Immature natural killer cell (primary cell): Measurements from ENCODE around the gene RNF151. TPM values are rescaled to one million over a fixed set of nuclear protein-coding genes. Genes with fewer than 3 reads are reported as not detected.
A peak's percentile ranks its signal among the peaks of the same experiment; 100 is the strongest.

Source experiments
- DNase-seq, 3 donors: peaks; one replicate each; pipeline ENCODE4 v3.0.0; 2022; ENCODE audit warnings: mixed read lengths in 1 of 3
- H3K27ac Mint-ChIP-seq, 6 donors: one replicate each; pipeline ENCODE4 v1.8.0; 2020; ENCODE audit warnings: mixed read lengths in 6 of 6, mild to moderate bottlenecking in 5 of 6, inconsistent platforms in 4 of 6, moderate library complexity in 3 of 6
- H3K27me3 Mint-ChIP-seq, 3 donors: one replicate each; pipeline ENCODE4 v1.8.0; 2020 to 2021; ENCODE audit warnings: low read depth in 3 of 3, mild to moderate bottlenecking in 3 of 3, mixed read lengths in 3 of 3, moderate library complexity in 3 of 3, inconsistent platforms in 1 of 3
- H3K36me3 Mint-ChIP-seq, 3 donors: one replicate each; pipeline ENCODE4 v1.8.0; 2020; ENCODE audit warnings: mixed read lengths in 3 of 3, inconsistent platforms in 2 of 3, mild to moderate bottlenecking in 2 of 3
- H3K4me1 Mint-ChIP-seq, 2 donors: one replicate each; pipeline ENCODE4 v1.8.0; 2020; ENCODE audit warnings: inconsistent platforms in 2 of 2, mild to moderate bottlenecking in 2 of 2, mixed read lengths in 2 of 2, moderate library complexity in 1 of 2
- H3K4me3 Mint-ChIP-seq, 5 donors: one replicate each; pipeline ENCODE4 v1.8.0; 2020; ENCODE audit warnings: mild to moderate bottlenecking in 5 of 5, mixed read lengths in 5 of 5, inconsistent platforms in 3 of 5, moderate library complexity in 3 of 5
- H3K9me3 Mint-ChIP-seq, 6 donors: one replicate each; pipeline ENCODE4 v1.8.0; 2020; ENCODE audit warnings: mild to moderate bottlenecking in 6 of 6, mixed read lengths in 6 of 6, inconsistent platforms in 4 of 6, moderate library complexity in 3 of 6
- polyA plus RNA-seq, 3 donors: library from polyadenylated mRNA; unstranded; fragments of 300-500 nt; fragmentation: Illumina TruSeq; gene quantifications; one replicate each; pipeline ENCODE4 v1.2.3, GENCODE V29; 2021

The RNF151 gene
- polyA plus RNA-seq, 3 donors from 2014 or later, result not detected

- Mint-ChIP-seq H3K27ac (peak overlapping the region; percentile 73 to 93 (median 90)), H3K9me3 (no peaks in the 10 kb centered on the region), H3K4me3 (peak overlapping the region; percentile 79 to 85 (median 80)), H3K4me1 (peaks cover 27 to 28% of the 10 kb centered on the region in 2 donors), H3K36me3 (no peaks in the 10 kb centered on the region), H3K27me3 (peaks cover 12 to 19% (median 18%) of the 10 kb centered on the region in 3 donors)
- DNase-seq, result no peak
Observed at GRCh38 chr16:1991588-1991947, 24.9 kb downstream of the RNF151 start.

GRCh38 chr16:1991948-1992703 lies 25.5 kb downstream of the RNF151 start:
- peak overlapping the region in 5 of 6 donors; percentile 34 to 93 (median 83) for H3K27ac Mint-ChIP-seq
- peak; percentile 92 to 94 (median 93) for DNase-seq
- H3K9me3 Mint-ChIP-seq, result no peaks in the 10 kb centered on the region
- peaks cover 12 to 19% (median 18%) of the 10 kb centered on the region in 3 donors for H3K27me3 Mint-ChIP-seq
- peaks cover 28 to 29% of the 10 kb centered on the region in 2 donors for H3K4me1 Mint-ChIP-seq
- H3K36me3 Mint-ChIP-seq, result peaks cover 0 to under 1% (median 0%) of the 10 kb centered on the region in 3 donors
- peak overlapping the region; percentile 73 to 82 (median 80) for H3K4me3 Mint-ChIP-seq

GRCh38 chr16:1992704-1993317 lies 26.2 kb downstream of the RNF151 start:
- H3K4me1 Mint-ChIP-seq, result peaks cover 28 to 29% of the 10 kb centered on the region in 2 donors
- no peak overlapping the region for H3K27ac Mint-ChIP-seq
- H3K36me3 Mint-ChIP-seq, result peaks cover 0 to 4% (median 4%) of the 10 kb centered on the region in 3 donors
- peaks cover 12 to 19% (median 18%) of the 10 kb centered on the region in 3 donors for H3K27me3 Mint-ChIP-seq
- H3K9me3 Mint-ChIP-seq, result no peaks in the 10 kb centered on the region
- no peak overlapping the region for H3K4me3 Mint-ChIP-seq
- no peak for DNase-seq

GRCh38 chr16:1993731-1994131 lies 27.1 kb downstream of the RNF151 start:
- H3K4me1 Mint-ChIP-seq, result peaks cover 24 to 26% of the 10 kb centered on the region in 2 donors
- H3K27ac Mint-ChIP-seq, result peak overlapping the region; percentile 49 to 87 (median 68)
- no peaks in the 10 kb centered on the region for H3K9me3 Mint-ChIP-seq
- H3K27me3 Mint-ChIP-seq, result peaks cover 8 to 20% (median 15%) of the 10 kb centered on the region in 3 donors
- no peak for DNase-seq
- peak overlapping the region in 4 of 5 donors; percentile 29 to 51 (median 35) for H3K4me3 Mint-ChIP-seq
- H3K36me3 Mint-ChIP-seq, result peaks cover 0 to 10% (median 4%) of the 10 kb centered on the region in 3 donors

DNA sequence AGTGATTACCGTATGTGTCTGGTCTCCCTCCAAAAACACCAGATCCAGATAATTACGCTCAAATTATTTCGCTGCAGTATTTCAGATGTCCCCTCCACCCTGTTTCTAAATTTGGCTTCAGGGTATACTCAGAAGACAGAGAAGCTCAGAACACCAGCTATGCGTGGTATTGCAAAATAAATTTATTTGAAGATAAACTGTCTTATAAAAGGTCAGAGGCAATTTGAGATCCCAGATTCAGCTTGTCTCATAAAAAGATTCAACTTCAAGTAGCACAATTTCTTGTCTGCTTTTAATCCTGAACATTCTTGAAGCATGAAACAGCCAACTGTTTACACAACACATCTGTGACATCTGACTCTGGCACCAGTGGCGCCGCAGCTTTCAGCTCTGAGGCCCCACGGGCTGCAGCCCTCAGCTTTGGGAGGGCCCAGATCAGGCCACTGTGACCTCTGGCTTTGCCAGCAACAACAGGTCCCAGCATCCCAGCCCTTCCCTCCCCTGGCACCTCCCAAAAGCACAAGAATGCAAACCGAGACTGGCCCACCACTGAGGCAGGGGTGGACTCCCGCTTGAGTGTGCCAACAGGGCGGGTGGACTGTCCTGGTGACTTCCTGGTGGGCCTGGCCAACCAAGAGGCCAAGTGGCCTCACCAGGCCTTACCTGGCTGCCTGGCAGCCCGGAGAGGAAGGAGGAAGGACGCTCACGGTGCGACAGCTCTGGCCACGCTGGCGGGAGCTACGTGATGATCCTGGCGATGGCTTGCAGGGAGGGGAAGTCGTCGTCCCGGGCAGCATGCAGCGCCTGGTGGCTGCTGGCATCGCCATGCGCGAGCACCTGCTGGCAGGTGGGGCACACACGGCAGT lies 31.1 kb downstream of the RNF151 start:
- H3K9me3 Mint-ChIP-seq, result no peaks in the 10 kb centered on the region
- H3K36me3 Mint-ChIP-seq, result peaks cover 0 to 10% (median 4%) of the 10 kb centered on the region in 3 donors
- H3K27ac Mint-ChIP-seq, result no peak overlapping the region
- H3K27me3 Mint-ChIP-seq, result peaks cover 0 to 4% (median 2%) of the 10 kb centered on the region in 3 donors
- H3K4me3 Mint-ChIP-seq, result no peak overlapping the region
- H3K4me1 Mint-ChIP-seq, result peaks cover 10 to 11% of the 10 kb centered on the region in 2 donors
- no peak for DNase-seq

- Mint-ChIP-seq H3K27ac (no peak overlapping the region), H3K4me1 (peaks cover 10 to 11% of the 10 kb centered on the region in 2 donors), H3K36me3 (peaks cover 0 to 10% (median 4%) of the 10 kb centered on the region in 3 donors), H3K9me3 (no peaks in the 10 kb centered on the region), H3K4me3 (no peak overlapping the region), H3K27me3 (peaks cover 0 to 3% (median 2%) of the 10 kb centered on the region in 3 donors)
- DNase-seq, result no peak
Observed at GRCh38 chr16:1998360-1998835, 31.7 kb downstream of the RNF151 start.

- no peak for DNase-seq
- H3K9me3 Mint-ChIP-seq, result no peaks in the 10 kb centered on the region
- peaks cover 5 to 11% of the 10 kb centered on the region in 2 donors for H3K4me1 Mint-ChIP-seq
- peaks cover 0 to 1% (median 0%) of the 10 kb centered on the region in 3 donors for H3K27me3 Mint-ChIP-seq
- H3K4me3 Mint-ChIP-seq, result no peak overlapping the region
- peaks cover 0 to 10% (median 4%) of the 10 kb centered on the region in 3 donors for H3K36me3 Mint-ChIP-seq
- no peak overlapping the region for H3K27ac Mint-ChIP-seq
Observed at GRCh38 chr16:1998852-1999801, 32.5 kb downstream of the RNF151 start.

DNA sequence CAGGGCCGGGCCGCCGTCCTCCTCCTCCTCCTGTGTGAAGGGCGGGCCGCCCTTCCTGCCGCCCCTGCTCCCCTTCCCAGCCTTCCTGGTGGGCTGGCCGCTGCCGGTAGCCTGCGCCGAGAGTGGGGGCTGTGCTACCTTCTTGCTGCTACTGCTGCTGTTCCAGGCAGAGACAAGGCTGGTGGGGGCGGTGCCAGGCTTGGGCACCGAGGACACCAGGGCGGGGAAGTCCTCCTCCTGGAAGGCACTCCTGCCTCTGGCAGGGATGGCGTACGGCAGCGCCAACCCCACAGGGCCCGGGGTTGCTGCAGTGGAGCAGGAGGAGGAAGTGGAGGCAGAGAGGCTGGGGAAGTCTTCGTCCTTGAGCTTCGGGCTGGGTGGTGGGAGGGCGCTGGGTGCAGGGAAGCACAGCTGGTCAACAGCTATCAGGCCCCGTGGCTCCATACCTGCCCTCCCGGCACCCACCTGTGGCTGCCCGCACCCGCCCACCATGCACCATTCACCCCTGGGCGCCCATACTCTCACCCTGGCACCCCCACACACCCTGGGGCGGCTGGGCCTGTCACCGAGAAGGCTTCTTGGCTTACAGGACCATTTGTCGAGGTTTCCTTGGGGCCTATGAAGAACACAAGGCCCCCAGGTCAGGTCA lies 33.3 kb downstream of the RNF151 start:
- H3K27ac Mint-ChIP-seq, result no peak overlapping the region
- H3K36me3 Mint-ChIP-seq, result peaks cover 0 to 10% (median 4%) of the 10 kb centered on the region in 3 donors
- DNase-seq, result no peak
- H3K9me3 Mint-ChIP-seq, result no peaks in the 10 kb centered on the region
- peaks cover 5 to 11% of the 10 kb centered on the region in 2 donors for H3K4me1 Mint-ChIP-seq
- no peak overlapping the region for H3K4me3 Mint-ChIP-seq
- H3K27me3 Mint-ChIP-seq, result peaks cover 0 to 1% (median 0%) of the 10 kb centered on the region in 3 donors

DNA sequence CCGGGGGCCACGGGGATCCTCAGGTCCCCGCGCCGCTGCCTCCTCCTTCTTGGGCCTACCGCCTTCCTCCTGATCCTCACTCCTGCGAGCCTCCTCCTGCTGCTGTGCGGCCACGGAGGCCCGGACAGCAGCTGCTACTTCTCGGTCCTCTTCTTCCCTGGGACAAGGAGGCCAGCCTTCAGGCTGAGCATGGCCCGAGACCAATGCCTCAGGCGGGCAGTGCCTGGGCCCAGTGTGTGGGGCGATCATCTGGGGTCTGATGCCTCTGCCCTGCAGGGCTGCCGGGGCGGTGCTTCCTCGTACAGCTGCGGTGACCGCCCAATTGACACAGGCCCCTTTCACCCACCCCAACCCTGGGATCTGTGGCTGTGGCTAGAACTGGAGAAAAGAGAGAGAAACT lies 34.4 kb downstream of the RNF151 start:
- Mint-ChIP-seq H3K9me3 (no peaks in the 10 kb centered on the region), H3K4me3 (no peak overlapping the region), H3K27ac (no peak overlapping the region), H3K36me3 (peaks cover 0 to 10% (median 4%) of the 10 kb centered on the region in 3 donors), H3K4me1 (peaks cover 6 to 13% of the 10 kb centered on the region in 2 donors), H3K27me3 (peaks cover 0 to 1% (median 0%) of the 10 kb centered on the region in 3 donors)
- no peak for DNase-seq

GRCh38 chr16:2001456-2002355 lies 35.0 kb downstream of the RNF151 start:
- no peaks in the 10 kb centered on the region for H3K9me3 Mint-ChIP-seq

DNA sequence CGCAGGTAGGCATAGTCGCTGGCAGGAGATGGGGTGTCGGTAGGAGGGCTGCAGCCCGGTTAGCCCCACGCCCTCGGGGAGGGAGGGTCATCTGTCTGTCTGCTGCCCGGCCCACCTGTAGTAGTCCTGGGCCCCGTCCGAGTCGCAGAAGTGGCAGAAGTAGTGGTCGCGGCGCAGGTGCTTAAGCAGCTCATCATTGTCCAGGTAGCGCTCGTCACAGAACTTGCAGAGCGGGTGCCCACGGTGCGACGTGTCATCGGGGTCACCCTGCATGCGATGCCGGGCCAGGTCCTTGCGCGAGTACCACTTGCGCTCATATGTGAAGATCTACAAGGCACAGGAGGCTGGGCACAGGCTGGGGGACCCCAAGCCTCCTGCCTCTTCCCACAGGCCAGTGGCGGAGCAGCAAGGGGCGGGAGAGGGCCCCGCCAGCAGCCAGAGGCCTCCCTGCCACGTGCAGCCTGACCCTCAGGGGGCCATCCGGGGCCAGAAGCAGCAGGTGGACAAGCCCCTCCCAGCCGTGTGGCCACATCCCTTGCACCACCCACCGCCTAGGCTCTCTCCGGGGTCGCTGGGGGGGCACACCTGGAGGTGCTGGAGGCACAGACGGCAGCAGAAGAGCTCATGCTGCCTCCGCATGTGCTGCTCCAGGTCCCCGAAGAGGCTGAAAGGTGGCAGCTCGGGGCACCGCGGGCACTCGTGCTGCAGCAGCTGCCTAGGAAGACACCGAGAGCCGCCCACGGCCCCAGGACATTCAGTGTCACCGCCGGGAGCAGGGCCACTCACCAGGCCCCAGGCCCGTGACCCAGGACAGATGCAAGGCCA lies 36.0 kb downstream of the RNF151 start:
- Mint-ChIP-seq H3K27ac (no peak overlapping the region), H3K9me3 (no peaks in the 10 kb centered on the region), H3K36me3 (peaks cover 0 to 6% (median 0%) of the 10 kb centered on the region in 3 donors), H3K27me3 (peaks cover 0 to 1% (median 0%) of the 10 kb centered on the region in 3 donors), H3K4me3 (no peak overlapping the region), H3K4me1 (peaks cover 9 to 15% of the 10 kb centered on the region in 2 donors)
- DNase-seq, result no peak

More at GRCh38 chr16:2001456-2002355, 35.0 kb downstream of the RNF151 start:
- Mint-ChIP-seq H3K27me3 (peaks cover 0 to 1% (median 0%) of the 10 kb centered on the region in 3 donors), H3K4me3 (no peak overlapping the region), H3K36me3 (peaks cover 0 to 10% (median 4%) of the 10 kb centered on the region in 3 donors), H3K27ac (no peak overlapping the region), H3K4me1 (peaks cover 4 to 11% of the 10 kb centered on the region in 2 donors)
- DNase-seq, result no peak
